Measurements from ENCODE around the gene CHST11.

- TF ChIP-seq, protein P1, sequence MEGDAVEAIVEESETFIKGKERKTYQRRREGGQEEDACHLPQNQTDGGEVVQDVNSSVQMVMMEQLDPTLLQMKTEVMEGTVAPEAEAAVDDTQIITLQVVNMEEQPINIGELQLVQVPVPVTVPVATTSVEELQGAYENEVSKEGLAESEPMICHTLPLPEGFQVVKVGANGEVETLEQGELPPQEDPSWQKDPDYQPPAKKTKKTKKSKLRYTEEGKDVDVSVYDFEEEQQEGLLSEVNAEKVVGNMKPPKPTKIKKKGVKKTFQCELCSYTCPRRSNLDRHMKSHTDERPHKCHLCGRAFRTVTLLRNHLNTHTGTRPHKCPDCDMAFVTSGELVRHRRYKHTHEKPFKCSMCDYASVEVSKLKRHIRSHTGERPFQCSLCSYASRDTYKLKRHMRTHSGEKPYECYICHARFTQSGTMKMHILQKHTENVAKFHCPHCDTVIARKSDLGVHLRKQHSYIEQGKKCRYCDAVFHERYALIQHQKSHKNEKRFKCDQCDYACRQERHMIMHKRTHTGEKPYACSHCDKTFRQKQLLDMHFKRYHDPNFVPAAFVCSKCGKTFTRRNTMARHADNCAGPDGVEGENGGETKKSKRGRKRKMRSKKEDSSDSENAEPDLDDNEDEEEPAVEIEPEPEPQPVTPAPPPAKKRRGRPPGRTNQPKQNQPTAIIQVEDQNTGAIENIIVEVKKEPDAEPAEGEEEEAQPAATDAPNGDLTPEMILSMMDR (IDR thresholded peaks at IDR 0.05) = no peak
- TF ChIP-seq POLR2AphosphoS5 (IDR thresholded peaks at IDR 0.05) (no peak), POLR2A (IDR thresholded peaks at IDR 0.05; ENCODE audit: low read depth) (no peak), EP300 (IDR thresholded peaks at IDR 0.05) (no peak)
These were observed 267.1 kb downstream of the CHST11 start for GRCh38 chr12:104723895-104724294.

All from esophagus muscularis mucosa (tissue), 4 donors.